BLaER1 treated with 17β-estradiol and CSF1 and Interleukin-3, amounts not matched to agents 10 nM and 100 nM (cell line): ENCODE results near the gene EPB41.
"Not testable (repeated sequence)": the region's sequence is repeated elsewhere in the genome, so short reads cannot be mapped to it uniquely, and the experiment has no call there.

Experiments
- H3K27ac ChIP-seq, 11 experiments: shearing (Covaris generic); formaldehyde crosslinking; 2 replicates each; pipeline ENCODE4 v1.8.1; 2022
- H3K27me3 ChIP-seq, 11 experiments: shearing (Covaris generic); formaldehyde crosslinking; 2 replicates each; pipeline ENCODE4 v1.8.1; 2022
- H3K36me3 ChIP-seq, 11 experiments: shearing (Covaris generic); formaldehyde crosslinking; 2 replicates each; pipeline ENCODE4 v1.8.1; 2022
- H3K4me1 ChIP-seq, 10 experiments: shearing (Covaris generic); formaldehyde crosslinking; 2 replicates each; pipeline ENCODE4 v1.8.1; 2022
- H3K4me2 ChIP-seq, 11 experiments: shearing (Covaris generic); formaldehyde crosslinking; 2 replicates each; pipeline ENCODE4 v1.8.1; 2022
- H3K4me3 ChIP-seq, 10 experiments: shearing (Covaris generic); formaldehyde crosslinking; 2 replicates each; pipeline ENCODE4 v1.8.1; 2022
- H3K9ac ChIP-seq, 11 experiments: shearing (Covaris generic); formaldehyde crosslinking; 2 replicates each; pipeline ENCODE4 v1.8.1; 2022
- H3K9me3 ChIP-seq, 11 experiments: shearing (Covaris generic); formaldehyde crosslinking; replicated peaks in 1 of 11; 2 replicates each; pipeline ENCODE4 v1.8.1; 2022
- H4K20me1 ChIP-seq, 11 experiments: shearing (Covaris generic); formaldehyde crosslinking; 2 replicates each; pipeline ENCODE4 v1.8.1; 2022
- Cebpa-rat ChIP-seq, 11 experiments: shearing (Covaris generic); IDR thresholded peaks; 2 replicates each; pipeline ENCODE4 v1.8.1; 2022

The EPB41 gene

DNA sequence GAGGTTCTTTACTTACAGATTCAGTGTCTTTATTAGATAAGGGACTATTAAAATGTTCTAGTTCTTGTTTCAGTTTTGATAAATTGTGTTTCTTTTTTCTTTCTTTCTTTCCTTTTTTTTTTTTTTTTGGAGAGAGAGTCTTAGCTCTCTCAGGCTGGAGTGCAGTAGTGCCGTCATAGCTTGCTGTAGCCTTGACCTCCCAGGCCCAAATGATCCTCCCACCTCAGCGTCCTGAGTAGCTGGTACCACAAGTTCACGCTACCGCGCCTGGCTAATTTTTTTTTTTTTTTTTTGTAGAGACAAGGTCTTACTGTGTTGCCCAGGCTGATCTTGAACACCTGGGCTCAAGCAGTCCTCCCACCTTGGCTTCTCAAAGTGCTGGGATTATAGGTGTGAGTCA is 132.8 kb downstream of the EPB41 start:
- Histone ChIP-seq H3K27ac (no peak overlapping the region), H3K4me3 (no peak overlapping the region)

DNA sequence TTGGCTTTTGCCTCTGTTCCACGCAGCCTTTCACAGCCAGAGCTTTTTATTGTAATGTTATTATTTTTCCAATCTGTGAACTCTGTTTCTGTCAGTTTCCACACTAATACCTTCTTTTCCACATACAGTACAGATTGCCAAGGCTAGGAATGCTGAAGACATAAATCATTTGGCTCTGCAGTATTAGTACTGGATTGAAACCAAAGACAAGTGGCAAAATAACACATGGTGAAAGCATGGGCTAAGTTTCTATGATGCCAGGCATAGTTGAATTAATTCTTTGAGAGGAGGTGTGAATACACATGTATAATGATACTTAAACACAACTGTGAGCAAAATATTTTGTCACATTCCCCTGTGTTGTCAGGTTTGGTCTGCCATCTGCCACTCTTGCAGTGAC is 135.8 kb downstream of the EPB41 start:
- Histone ChIP-seq H3K9ac (no peak overlapping the region), H3K9me3 (no peaks in the 10 kb centered on the region), H3K27me3 (no peaks in the 10 kb centered on the region), H3K4me1 (no peaks in the 10 kb centered on the region), H4K20me1 (no peaks in the 10 kb centered on the region), H3K4me2 (no peak overlapping the region), H3K36me3 (peaks cover 11 to 48% (median 36%) of the 10 kb centered on the region in 11 experiments; a peak in 20 of 22 replicates), H3K4me3 (no peak overlapping the region), H3K27ac (no peak overlapping the region)
- TF ChIP-seq Cebpa-rat (IDR thresholded peaks at IDR 0.05) = no peak

More for the DNA sequence above, 132.8 kb downstream of the EPB41 start:
- H3K36me3 ChIP-seq = peaks cover 7 to 48% (median 36%) of the 10 kb centered on the region in 11 experiments; a peak in 17 of 22 replicates
- no peak for TF ChIP-seq Cebpa-rat (IDR thresholded peaks at IDR 0.05)
- no peak overlapping the region for H3K4me2 ChIP-seq
- no peaks in the 10 kb centered on the region for H3K27me3 ChIP-seq
- H3K4me1 ChIP-seq = no peaks in the 10 kb centered on the region
- H3K9me3 ChIP-seq = no peaks in the 10 kb centered on the region
- no peak overlapping the region for H3K9ac ChIP-seq
- H4K20me1 ChIP-seq = no peaks in the 10 kb centered on the region

DNA sequence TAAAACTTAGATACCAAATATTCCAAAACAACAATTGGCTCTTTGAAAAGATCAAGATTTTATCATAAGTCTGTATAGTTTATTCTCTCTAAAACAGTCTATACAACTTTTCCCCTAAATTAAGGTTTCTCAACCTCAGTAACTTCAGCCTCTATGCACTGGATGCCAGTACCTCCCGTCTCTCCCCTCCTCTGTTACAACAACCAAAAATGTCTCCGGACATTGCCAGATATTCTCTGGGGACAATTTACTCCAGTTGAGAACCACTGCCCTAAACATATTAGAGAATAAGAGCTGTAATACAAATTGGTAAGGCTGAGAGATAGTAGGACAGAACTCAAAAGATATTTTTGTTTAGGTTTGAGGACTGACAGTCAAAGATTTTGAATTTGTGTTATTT is 137.7 kb downstream of the EPB41 start:
- H3K27ac ChIP-seq = no peak overlapping the region
- H3K27me3 ChIP-seq = no peaks in the 10 kb centered on the region
- H3K9me3 ChIP-seq = no peaks in the 10 kb centered on the region
- no peak for TF ChIP-seq Cebpa-rat (IDR thresholded peaks at IDR 0.05)
- no peak overlapping the region for H3K4me3 ChIP-seq
- H4K20me1 ChIP-seq = no peaks in the 10 kb centered on the region
- no peak overlapping the region for H3K4me2 ChIP-seq
- H3K36me3 ChIP-seq = peaks cover 11 to 53% (median 42%) of the 10 kb centered on the region in 11 experiments; a peak in 20 of 22 replicates
- H3K9ac ChIP-seq = no peak overlapping the region
- H3K4me1 ChIP-seq = no peaks in the 10 kb centered on the region

DNA sequence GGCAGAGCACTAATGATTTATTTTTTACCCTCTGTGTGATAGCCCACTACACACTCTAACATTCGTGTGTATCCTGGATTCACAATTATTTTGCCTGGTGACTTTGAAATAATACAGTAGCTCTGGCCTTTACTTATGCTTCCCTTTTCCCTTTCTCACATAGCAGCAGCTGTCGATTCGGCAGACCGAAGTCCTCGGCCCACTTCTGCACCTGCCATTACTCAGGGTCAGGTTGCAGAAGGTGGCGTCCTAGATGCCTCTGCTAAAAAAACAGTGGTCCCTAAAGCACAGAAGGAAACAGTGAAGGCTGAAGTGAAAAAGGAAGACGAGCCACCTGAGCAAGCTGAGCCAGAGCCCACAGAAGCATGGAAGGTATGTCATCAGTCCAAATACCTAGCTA is 138.6 kb downstream of the EPB41 start:
- Histone ChIP-seq H3K27me3 (no peaks in the 10 kb centered on the region), H4K20me1 (no peaks in the 10 kb centered on the region), H3K9me3 (no peaks in the 10 kb centered on the region), H3K9ac (no peak overlapping the region), H3K4me2 (no peak overlapping the region), H3K36me3 (peaks cover 6 to 45% (median 38%) of the 10 kb centered on the region in 11 experiments; a peak in 20 of 22 replicates), H3K4me1 (no peaks in the 10 kb centered on the region), H3K27ac (no peak overlapping the region), H3K4me3 (no peak overlapping the region)
- no peak for TF ChIP-seq Cebpa-rat (IDR thresholded peaks at IDR 0.05)

DNA sequence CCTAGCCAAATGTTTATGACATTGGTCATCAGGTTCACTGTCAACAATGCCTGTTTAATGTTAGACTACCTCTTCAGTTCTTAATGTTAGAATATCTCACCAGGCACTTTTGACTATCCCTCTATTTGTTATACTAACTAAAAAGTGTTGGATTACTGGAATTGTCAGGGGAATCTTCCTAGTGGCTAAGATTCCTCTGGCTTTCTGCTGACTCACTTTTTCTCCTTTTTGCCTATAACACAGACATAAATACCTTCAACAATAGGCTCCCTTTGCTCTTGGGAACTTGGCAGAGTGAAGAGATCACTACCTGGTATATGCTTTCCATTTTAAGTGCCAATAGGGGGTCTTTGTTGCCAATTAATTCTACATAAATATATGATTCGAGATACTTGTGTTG is 140.8 kb downstream of the EPB41 start:
- no peaks in the 10 kb centered on the region for H3K9me3 ChIP-seq
- TF ChIP-seq Cebpa-rat (IDR thresholded peaks at IDR 0.05) = no peak
- no peak overlapping the region for H3K4me2 ChIP-seq
- H3K36me3 ChIP-seq = peaks cover 17 to 59% (median 46%) of the 10 kb centered on the region in 11 experiments; a peak in 20 of 22 replicates
- no peak overlapping the region for H3K27ac ChIP-seq
- no peak overlapping the region for H3K4me3 ChIP-seq
- no peaks in the 10 kb centered on the region for H4K20me1 ChIP-seq
- H3K27me3 ChIP-seq = no peaks in the 10 kb centered on the region
- no peak overlapping the region for H3K9ac ChIP-seq
- H3K4me1 ChIP-seq = no peaks in the 10 kb centered on the region

DNA sequence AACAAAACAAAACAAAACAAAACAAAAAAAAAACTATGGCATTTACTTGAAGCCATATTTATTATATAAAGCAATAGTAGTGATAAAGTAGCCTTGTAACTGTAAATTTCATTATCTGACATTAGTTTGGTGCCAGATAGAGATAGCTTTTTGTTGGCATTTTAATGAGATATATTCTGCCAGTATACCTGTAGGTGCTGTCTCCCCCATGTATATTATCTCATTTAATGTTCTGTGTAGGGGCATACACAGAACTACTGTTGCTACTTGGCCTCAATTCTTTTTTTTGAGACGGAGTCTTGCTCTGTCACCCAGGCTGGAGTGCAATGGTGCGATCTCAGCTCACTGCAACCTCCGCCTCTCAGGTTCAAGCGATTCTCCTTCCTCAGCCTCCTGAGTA is 141.9 kb downstream of the EPB41 start:
- H3K4me1 ChIP-seq = no peaks in the 10 kb centered on the region
- H3K9ac ChIP-seq = no peak overlapping the region
- TF ChIP-seq Cebpa-rat (IDR thresholded peaks at IDR 0.05) = no peak
- H3K9me3 ChIP-seq = no peaks in the 10 kb centered on the region
- H4K20me1 ChIP-seq = no peaks in the 10 kb centered on the region
- no peak overlapping the region for H3K4me3 ChIP-seq
- H3K27me3 ChIP-seq = no peaks in the 10 kb centered on the region
- H3K36me3 ChIP-seq = peaks cover 24 to 70% (median 47%) of the 10 kb centered on the region in 11 experiments; a peak in 20 of 22 replicates
- H3K4me2 ChIP-seq = no peak overlapping the region
- H3K27ac ChIP-seq = no peak overlapping the region

DNA sequence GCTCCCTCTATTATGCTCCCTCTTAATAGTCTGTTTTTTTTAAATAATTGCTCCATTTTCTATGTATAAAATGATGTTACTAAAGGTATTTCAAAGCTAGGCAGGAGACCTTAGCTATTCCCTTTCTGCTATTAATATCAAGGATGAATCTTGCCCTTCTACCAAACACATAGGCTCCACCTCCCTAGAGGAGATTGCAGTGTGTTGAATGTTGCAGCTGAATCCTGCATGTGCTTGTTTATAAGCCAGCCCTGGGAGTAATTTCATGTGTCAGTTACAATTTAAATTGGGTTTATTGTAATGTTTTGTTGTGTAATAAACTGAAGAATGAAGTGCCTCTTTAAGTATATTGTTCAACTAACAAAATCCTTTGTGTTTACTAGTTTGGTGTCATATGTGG is 143.3 kb downstream of the EPB41 start:
- no peak for TF ChIP-seq Cebpa-rat (IDR thresholded peaks at IDR 0.05)
- Histone ChIP-seq H3K9me3 (no peaks in the 10 kb centered on the region), H3K27me3 (no peaks in the 10 kb centered on the region), H3K27ac (no peak overlapping the region), H3K4me3 (no peak overlapping the region), H3K4me1 (no peaks in the 10 kb centered on the region), H3K9ac (no peak overlapping the region), H4K20me1 (no peaks in the 10 kb centered on the region), H3K36me3 (peaks cover 24 to 77% (median 47%) of the 10 kb centered on the region in 11 experiments; a peak in 20 of 22 replicates), H3K4me2 (no peak overlapping the region)

DNA sequence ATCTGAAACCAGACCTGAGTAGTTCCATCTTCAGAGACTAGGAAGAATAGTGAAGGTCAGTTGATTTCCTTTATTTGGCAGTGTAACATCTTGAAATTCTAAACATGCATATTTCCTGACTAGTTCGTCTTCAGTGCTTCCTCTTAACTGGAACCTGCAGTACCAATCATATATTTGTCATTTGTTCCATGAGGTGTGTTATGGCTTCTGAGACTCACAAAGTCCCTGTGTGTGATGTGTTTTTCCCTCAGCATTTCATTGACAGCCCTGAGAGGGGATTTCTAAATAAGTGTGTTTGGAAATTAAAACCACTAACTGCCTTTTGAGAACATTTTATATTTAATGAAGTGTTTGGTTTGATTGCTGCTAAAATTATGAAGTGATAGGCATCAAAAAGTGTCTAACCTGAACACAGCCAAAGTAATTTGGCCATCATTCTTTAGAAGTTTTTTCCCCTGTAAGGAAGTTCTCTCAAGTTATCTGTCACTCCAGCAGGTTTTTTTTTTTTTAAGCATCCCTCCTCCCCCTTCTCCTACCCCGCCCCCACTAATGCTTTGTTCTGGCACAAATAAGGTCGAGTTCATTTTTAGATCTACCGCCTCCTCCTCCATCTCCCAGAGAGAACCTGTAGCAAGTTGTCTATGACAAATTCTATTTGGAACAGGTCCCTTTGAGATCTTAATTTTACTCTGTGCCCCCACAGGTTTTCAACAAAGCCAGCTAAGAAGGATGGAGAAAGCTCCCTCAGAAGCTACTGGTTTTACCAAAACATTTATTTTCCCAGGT is 148.0 kb downstream of the EPB41 start:
- peaks cover 24 to 88% (median 47%) of the 10 kb centered on the region in 11 experiments for H3K36me3 ChIP-seq

DNA sequence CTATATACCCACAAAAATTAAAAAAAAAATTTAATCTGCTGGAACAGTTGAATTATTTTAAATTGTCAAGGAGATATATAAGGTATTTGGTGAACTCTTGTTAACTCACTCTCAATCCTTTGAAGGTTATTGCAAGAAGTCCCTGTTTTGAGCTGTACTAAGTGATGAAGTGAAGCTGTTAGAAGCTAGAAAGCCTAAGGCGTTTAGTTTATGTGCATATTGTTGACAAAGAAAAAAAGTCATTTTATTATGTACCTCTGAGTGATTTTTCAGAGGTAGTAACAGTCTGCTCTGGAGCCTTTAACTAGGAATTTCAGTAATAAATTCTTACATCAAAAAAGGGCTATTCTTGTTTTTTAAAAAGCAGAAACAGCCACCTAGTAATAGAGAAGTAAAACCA is 149.7 kb downstream of the EPB41 start:
- Histone ChIP-seq H3K4me3 (no peak overlapping the region), H3K27ac (no peak overlapping the region), H4K20me1 (no peaks in the 10 kb centered on the region; a peak in 1 of 22 replicates), H3K9ac (no peak overlapping the region), H3K9me3 (no peaks in the 10 kb centered on the region), H3K36me3 (peaks cover 24 to 94% (median 53%) of the 10 kb centered on the region in 11 experiments), H3K4me2 (no peak overlapping the region), H3K27me3 (no peaks in the 10 kb centered on the region), H3K4me1 (no peaks in the 10 kb centered on the region)
- TF ChIP-seq Cebpa-rat (IDR thresholded peaks at IDR 0.05) = no peak

More for the DNA sequence above, 148.0 kb downstream of the EPB41 start:
- H3K27ac ChIP-seq = no peak overlapping the region
- no peaks in the 10 kb centered on the region for H3K9me3 ChIP-seq
- H3K4me2 ChIP-seq = no peak overlapping the region
- no peaks in the 10 kb centered on the region for H3K27me3 ChIP-seq
- H3K4me3 ChIP-seq = no peak overlapping the region
- H4K20me1 ChIP-seq = no peaks in the 10 kb centered on the region
- H3K4me1 ChIP-seq = no peaks in the 10 kb centered on the region
- no peak overlapping the region for H3K9ac ChIP-seq
- no peak for TF ChIP-seq Cebpa-rat (IDR thresholded peaks at IDR 0.05)

DNA sequence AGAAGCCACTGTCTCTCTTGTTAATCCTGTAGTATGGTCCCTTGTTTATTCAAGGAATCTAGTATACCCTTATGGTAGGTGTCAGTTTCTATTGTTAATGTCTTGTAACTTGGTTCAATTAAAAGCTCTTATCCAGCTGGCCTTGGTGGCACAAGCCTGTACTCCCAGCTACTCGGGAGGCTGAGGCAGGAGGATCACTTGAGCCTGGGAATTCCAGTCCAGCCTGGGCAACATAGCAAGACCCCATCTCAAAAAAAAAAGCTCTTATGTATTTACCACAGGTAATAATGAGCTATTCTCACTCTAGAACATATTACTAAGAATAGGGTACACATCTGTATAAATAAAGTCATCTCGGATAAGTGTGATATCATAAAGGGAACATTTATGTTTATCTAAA is 162.8 kb downstream of the EPB41 start:
- Histone ChIP-seq H3K36me3 (peaks cover 0 to 51% (median 25%) of the 10 kb centered on the region in 11 experiments; a peak in 19 of 22 replicates), H4K20me1 (no peaks in the 10 kb centered on the region), H3K27ac (no peak overlapping the region), H3K9me3 (no peaks in the 10 kb centered on the region), H3K4me3 (no peak overlapping the region), H3K9ac (no peak overlapping the region), H3K4me1 (no peaks in the 10 kb centered on the region), H3K27me3 (no peaks in the 10 kb centered on the region), H3K4me2 (no peak overlapping the region)
- no peak for TF ChIP-seq Cebpa-rat (IDR thresholded peaks at IDR 0.05)

DNA sequence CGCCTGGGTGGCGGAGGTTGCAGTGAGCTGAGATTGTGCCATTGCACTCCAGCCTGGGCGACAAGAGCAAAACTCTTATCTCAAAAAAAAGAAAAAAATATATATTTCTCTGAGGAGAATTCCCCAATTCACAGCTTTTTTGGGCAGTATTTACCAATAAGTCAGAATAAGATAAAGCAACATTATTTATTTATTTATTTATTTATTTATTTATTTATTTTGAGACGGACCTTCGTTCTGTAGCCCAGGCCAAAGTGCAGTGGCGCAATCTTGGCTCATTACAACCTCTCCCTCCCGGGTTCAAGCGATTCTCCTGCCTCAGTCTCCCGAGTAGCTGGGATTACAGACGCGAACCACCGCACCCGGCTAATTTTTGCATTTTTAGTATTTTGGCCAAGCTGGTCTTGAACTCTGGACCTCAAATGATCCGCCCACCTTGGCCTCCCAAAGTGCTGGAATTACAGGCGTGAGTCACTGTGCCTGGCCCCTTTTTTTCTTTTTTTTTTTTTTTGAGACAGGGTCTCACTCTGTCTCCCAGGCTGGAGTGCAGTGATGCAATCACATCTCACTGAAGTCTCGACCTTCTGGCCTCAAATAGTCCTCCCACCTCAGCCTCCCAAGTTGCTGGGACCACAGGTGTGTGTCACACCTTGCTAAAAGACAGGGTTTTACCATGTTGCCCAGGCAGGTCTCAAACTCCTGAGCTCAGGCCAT is 165.7 kb downstream of the EPB41 start:
- not testable (repeated sequence) for H3K27me3 ChIP-seq, H3K9me3 ChIP-seq, H3K4me2 ChIP-seq, H3K27ac ChIP-seq, H3K4me1 ChIP-seq, H4K20me1 ChIP-seq, H3K9ac ChIP-seq, H3K4me3 ChIP-seq
- peaks cover 0 to 37% (median 18%) of the 10 kb centered on the region in 11 experiments; a peak in 15 of 22 replicates for H3K36me3 ChIP-seq
